ENCODE measurements around the gene GBF1.

The GBF1 gene

GRCh38 chr10:102310361-102311024 lies 65.2 kb downstream of the GBF1 start:
- no peak overlapping the region for H3K4me3 ChIP-seq (ENCODE audit: low read depth, low read length)
- DNase-seq (ENCODE audit: low read depth) = no peak
- no peak for TF ChIP-seq CTCF (IDR thresholded peaks at IDR 0.05; ENCODE audit: insufficient read depth, low read depth, low read length, missing control alignments)

- no peak overlapping the region for H3K4me3 ChIP-seq (ENCODE audit: low read depth, low read length)
- no peak for DNase-seq (ENCODE audit: low read depth)
- TF ChIP-seq CTCF (IDR thresholded peaks at IDR 0.05; ENCODE audit: insufficient read depth, low read depth, low read length, missing control alignments) = no peak
Observed at GRCh38 chr10:102311025-102311420, 65.7 kb downstream of the GBF1 start.

GRCh38 chr10:102312683-102313082 lies 67.4 kb downstream of the GBF1 start:
- TF ChIP-seq CTCF (IDR thresholded peaks at IDR 0.05; ENCODE audit: insufficient read depth, low read depth, low read length, missing control alignments) = no peak
- no peak for DNase-seq (ENCODE audit: low read depth)
- no peak overlapping the region for H3K4me3 ChIP-seq (ENCODE audit: low read depth, low read length)

- H3K4me3 ChIP-seq (ENCODE audit: low read depth, low read length) = no peak overlapping the region
- TF ChIP-seq CTCF (IDR thresholded peaks at IDR 0.05; ENCODE audit: insufficient read depth, low read depth, low read length, missing control alignments) = no peak
- no peak for DNase-seq (ENCODE audit: low read depth)
Observed at GRCh38 chr10:102313221-102313896, 68.0 kb downstream of the GBF1 start.

GRCh38 chr10:102314801-102315200 lies 69.5 kb downstream of the GBF1 start:
- DNase-seq (ENCODE audit: low read depth) = no peak
- no peak overlapping the region for H3K4me3 ChIP-seq (ENCODE audit: low read depth, low read length)
- TF ChIP-seq CTCF (IDR thresholded peaks at IDR 0.05; ENCODE audit: insufficient read depth, low read depth, low read length, missing control alignments) = no peak

- no peak overlapping the region for H3K4me3 ChIP-seq (ENCODE audit: low read depth, low read length)
- no peak for TF ChIP-seq CTCF (IDR thresholded peaks at IDR 0.05; ENCODE audit: insufficient read depth, low read depth, low read length, missing control alignments)
- DNase-seq (ENCODE audit: low read depth) = no peak
Observed at GRCh38 chr10:102316421-102316820, 71.1 kb downstream of the GBF1 start.
